GM13976 (cell line): ENCODE data around the gene GPR101.
"Not testable (repeated sequence)": the region's sequence is repeated elsewhere in the genome, so short reads cannot be mapped to it uniquely, and the experiment has no call there.

ENCODE experiments used
- DNase-seq: peaks from one replicate; pipeline ENCODE4 v3.0.0; 2012; ENCODE audit warnings: low spot score
- CTCF ChIP-seq: IDR thresholded peaks from 2 replicates; pipeline ENCODE4 v1.5.1; 2012; ENCODE audit warnings: borderline replicate concordance, mild to moderate bottlenecking; ENCODE audit not compliant: insufficient read depth; ENCODE audit errors: extremely low read depth, missing control alignments, control extremely low read depth
- in situ Hi-C: fragments of 300-500 bp; cut with MboI; formaldehyde crosslinking; loops from one replicate; pipeline ENCODE4 v1.12.0; 2022; ENCODE audit warnings: low sequenced_read_pairs, mixed read lengths, inconsistent platforms; ENCODE audit not compliant: unreplicated experiment

Gene GPR101

GRCh38 chrX:137028699-137029098 is 5.1 kb downstream of the GPR101 start:
- no peak for DNase-seq
- in situ Hi-C loops, result no loop called here
- TF ChIP-seq CTCF, result no peak

DNA sequence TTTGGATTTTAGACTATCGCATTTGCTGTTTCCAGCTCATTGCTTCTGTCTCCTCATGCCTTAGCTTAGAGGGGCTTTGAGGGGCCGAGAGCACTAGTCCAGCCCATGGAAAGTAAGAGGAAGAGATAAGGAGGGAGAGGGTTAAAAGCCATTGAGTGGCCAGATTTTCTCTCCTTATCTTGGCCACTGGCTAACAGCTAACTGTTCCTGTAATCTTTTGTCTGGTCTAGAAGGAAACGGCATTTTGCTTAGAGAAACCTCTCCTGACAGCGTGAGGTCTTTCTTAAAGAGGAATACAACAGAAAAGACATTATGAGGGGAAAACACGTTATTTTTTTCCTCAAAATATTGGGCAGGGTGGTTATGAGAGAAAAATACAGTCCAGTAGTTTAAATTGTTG is 7.9 kb downstream of the GPR101 start:
- no peak for DNase-seq
- in situ Hi-C loops, result no loop called here
- no peak for TF ChIP-seq CTCF

- in situ Hi-C loops, DNase-seq: not testable (repeated sequence)
Observed at GRCh38 chrX:137000236-137000635, 33.6 kb downstream of the GPR101 start.

DNA sequence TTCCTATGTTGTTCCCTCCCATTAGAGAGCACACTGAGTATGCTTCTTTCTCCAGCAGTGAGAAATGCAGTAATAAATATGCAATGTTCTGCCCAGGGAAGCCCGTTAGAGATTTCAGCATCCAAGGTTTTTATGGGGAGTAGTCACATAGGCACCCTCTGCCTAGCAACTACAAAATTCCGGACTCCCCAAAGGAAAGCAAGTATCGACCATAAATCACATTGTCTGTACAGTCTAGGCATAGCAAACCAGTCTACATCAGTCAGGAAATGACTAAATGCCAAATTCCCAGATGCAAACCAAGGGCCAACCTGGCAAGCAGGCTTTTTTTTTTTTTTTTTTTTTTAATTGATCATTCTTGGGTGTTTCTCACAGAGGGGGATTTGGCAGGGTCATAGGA is 34.8 kb downstream of the GPR101 start:
- no peak for TF ChIP-seq CTCF
- in situ Hi-C loops, result no loop called here
- DNase-seq, result no peak
